ENCODE results near the gene WDR54. TPM values are rescaled to one million over a fixed set of nuclear protein-coding genes. Genes with fewer than 3 reads are reported as not detected.

The WDR54 gene
- total and polyA plus RNA-seq, 10 of the 15 experiments (the other 5 are each of a cell fraction or from before 2014, with no cell fraction given): 38.2 to 116 (median 89.1) TPM

- TF ChIP-seq CHD2 (IDR thresholded peaks at IDR 0.05; ENCODE audit: borderline replicate concordance, low read depth, low read length) (no peak), MTA2 (IDR thresholded peaks at IDR 0.05; ENCODE audit: low read depth) (no peak), NR2F1 (conservative IDR thresholded peaks at IDR 0.05) (no peak), ZBTB40 (IDR thresholded peaks at IDR 0.05; ENCODE audit: borderline replicate concordance) (no peak), KLF5 (IDR thresholded peaks at IDR 0.05; ENCODE audit: partially characterized antibody) (no peak)
These were observed 9.0 kb downstream of the WDR54 start (continued) for GRCh38 chr2:74430502-74430901.

GRCh38 chr2:74436111-74436805, 14.7 kb downstream of the WDR54 start:
- TF ChIP-seq NR2C1 (IDR thresholded peaks at IDR 0.05) (no peak), MTA2 (IDR thresholded peaks at IDR 0.05; ENCODE audit: low read depth) (no peak), BACH1 (IDR thresholded peaks at IDR 0.05; ENCODE audit: borderline replicate concordance) (no peak), ZBTB4 (CRISPR knock-in tag; IDR thresholded peaks at IDR 0.05) (no peak), DPF2 (IDR thresholded peaks at IDR 0.05) (no peak)
- no peaks in the 10 kb centered on the region for H3K9me3 ChIP-seq (replicated peaks; ENCODE audit: control insufficient read depth, insufficient read depth, low read length)
- POLR2A ChIA-PET: no interaction called here
- RAD21 ChIA-PET (ENCODE audit: unreplicated experiment): no interaction called here
- DNase-seq (ENCODE audit: low read depth, low spot score) (no peak), FAIRE-seq (no peak), ATAC-seq (no peak)
- CTCF ChIA-PET: interaction anchor here (1.1 kb wide), 1 partner anchor 21 kb away, joined by 3 read pairs; no protein-coding TSS in a partner anchor
- no peaks in the 10 kb centered on the region; the same call in 1 of the 2 replicates for H3K79me2 ChIP-seq (ENCODE audit: control insufficient read depth, insufficient read depth, low read length)
- BruUV-seq (replicated peaks): no TSS peak
- H3K36me3 ChIP-seq (ENCODE audit: control insufficient read depth in 2 of 2, insufficient read depth in 2 of 2, low read length in 1 of 2): no peaks in the 10 kb centered on the region
- no peak overlapping the region for H3K27ac ChIP-seq (ENCODE audit: control insufficient read depth, insufficient read depth)
- intact Hi-C loops (cut with micrococcal nuclease; ENCODE audit: unreplicated experiment) (no loop called here), in situ Hi-C loops (cut with MboI) (no loop called here)
- no peak overlapping the region for H3K4me3 ChIP-seq
- H3K27me3 ChIP-seq (replicated peaks in 1 of 2; ENCODE audit: control insufficient read depth in 2 of 2, insufficient read depth in 2 of 2, low read length in 1 of 2): peaks cover 0 to 2% of the 10 kb centered on the region in 2 experiments; a peak in 1 of 4 replicates
- no peak overlapping the region for H3K9ac ChIP-seq (ENCODE audit: control insufficient read depth, insufficient read depth, low read length)
- H2AFZ ChIP-seq (ENCODE audit: control insufficient read depth, low read depth, low read length): no peak overlapping the region
- SMC1A ChIA-PET (ENCODE audit: uncharacterized antibody, unreplicated experiment): interaction anchor here (1.0 kb wide), 1 partner anchor 11 kb away, joined by 3 read pairs; no protein-coding TSS in a partner anchor
- WGBS (ENCODE audit: insufficient coverage, insufficient replicate concordance, low lambda C conversion rate, missing lambda C conversion rate): 89% methylated on average over 42 of the region's 43 CpGs
- no peaks in the 10 kb centered on the region for H4K20me1 ChIP-seq (ENCODE audit: control insufficient read depth, insufficient read depth)
- peaks cover 22% of the 10 kb centered on the region for H3K4me1 ChIP-seq (ENCODE audit: control insufficient read depth, insufficient read depth, low read length)
- peak overlapping the region; percentile 10; the same call in 1 of the 2 replicates for H3K4me2 ChIP-seq (ENCODE audit: control insufficient read depth, insufficient read depth)

Data from GM12878 (cell line).